ENCODE measurements around the gene CST5.

DNA sequence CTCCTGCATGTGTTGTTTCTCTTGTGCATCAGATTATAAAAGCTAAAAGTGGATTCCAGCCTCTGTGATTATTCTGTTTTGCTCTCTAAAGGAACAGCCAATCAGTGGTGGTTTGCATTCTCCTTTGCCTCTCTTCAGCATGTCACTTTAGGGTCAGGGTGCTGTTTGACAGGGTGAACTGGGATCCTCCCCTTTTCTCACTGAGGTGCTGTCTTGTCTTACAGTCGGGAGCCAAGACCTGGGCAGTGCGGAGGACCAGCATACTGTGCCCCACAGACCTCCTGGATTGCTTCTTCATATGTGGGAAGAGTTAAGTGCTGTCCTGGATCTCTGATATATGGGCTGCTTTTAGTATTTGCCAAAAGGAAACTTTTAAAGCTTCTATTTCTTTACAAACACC is 37.9 kb downstream of the CST5 start:
- TF ChIP-seq, protein P1, sequence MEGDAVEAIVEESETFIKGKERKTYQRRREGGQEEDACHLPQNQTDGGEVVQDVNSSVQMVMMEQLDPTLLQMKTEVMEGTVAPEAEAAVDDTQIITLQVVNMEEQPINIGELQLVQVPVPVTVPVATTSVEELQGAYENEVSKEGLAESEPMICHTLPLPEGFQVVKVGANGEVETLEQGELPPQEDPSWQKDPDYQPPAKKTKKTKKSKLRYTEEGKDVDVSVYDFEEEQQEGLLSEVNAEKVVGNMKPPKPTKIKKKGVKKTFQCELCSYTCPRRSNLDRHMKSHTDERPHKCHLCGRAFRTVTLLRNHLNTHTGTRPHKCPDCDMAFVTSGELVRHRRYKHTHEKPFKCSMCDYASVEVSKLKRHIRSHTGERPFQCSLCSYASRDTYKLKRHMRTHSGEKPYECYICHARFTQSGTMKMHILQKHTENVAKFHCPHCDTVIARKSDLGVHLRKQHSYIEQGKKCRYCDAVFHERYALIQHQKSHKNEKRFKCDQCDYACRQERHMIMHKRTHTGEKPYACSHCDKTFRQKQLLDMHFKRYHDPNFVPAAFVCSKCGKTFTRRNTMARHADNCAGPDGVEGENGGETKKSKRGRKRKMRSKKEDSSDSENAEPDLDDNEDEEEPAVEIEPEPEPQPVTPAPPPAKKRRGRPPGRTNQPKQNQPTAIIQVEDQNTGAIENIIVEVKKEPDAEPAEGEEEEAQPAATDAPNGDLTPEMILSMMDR (IDR thresholded peaks at IDR 0.05): no peak
- TF ChIP-seq POLR2A (IDR thresholded peaks at IDR 0.05) (no peak), EP300 (IDR thresholded peaks at IDR 0.05) (no peak), POLR2AphosphoS5 (IDR thresholded peaks at IDR 0.05) (no peak)
